Ureter (tissue), 1 donor: Measurements from ENCODE around the gene SLC26A6. TPM values are rescaled to one million over a fixed set of nuclear protein-coding genes. Genes with fewer than 3 reads are reported as not detected.

Experiments
- DNase-seq: peaks from one replicate; pipeline ENCODE4 v3.0.0-alpha.2; 2020; ENCODE audit warnings: low spot score
- total RNA-seq: library from RNA; stranded (reverse); gene quantifications from one replicate; pipeline ENCODE4 v1.2.4, GENCODE V29; 2023
- donor health status: DM: yes; HTN: yes; CAD: no.

The SLC26A6 gene
- total RNA-seq, 1 donor from 2014 or later, result 12.3 TPM

GRCh38 chr3:48631516-48632448 lies 3.5 kb downstream of the SLC26A6 start:
- no peak for DNase-seq

DNA sequence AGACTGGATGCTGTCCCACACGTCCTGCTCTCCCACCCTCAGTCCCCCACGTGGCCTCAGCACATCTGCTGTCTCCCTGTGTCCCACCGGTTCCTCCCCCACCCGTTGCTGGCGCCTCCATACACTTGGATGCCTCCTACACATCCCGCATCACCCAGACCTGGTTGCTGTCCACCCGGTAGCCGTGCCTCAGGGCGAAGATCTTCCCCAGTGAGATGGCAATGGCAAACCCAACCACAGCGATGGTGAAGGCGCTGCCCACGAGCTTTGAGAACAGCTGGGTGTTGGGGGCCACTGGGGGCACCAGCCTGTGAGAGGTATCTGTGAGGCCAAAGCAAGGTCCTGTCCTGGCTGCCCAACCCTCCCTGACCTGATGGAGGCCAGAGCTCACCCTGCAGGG lies 4.4 kb downstream of the SLC26A6 start:
- no peak for DNase-seq

DNA sequence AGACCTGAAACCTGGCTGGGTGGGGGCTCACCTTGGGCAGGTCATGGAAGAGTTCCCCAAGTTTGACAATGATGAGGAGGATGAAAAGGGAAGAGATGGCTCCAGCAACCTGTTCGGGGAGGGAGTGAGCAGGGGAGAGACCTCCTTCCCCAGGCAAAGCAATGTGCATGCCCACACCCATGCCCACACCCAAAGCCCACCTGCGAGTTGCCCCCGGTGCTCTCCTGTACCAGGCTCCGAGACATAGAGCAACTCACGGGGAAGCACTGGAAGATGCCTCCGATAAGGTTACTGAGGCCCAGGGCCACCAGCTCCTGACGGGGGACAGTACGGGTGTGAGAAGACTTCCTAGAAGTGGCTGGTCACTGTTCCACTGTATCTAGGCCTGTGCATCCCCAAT lies 4.9 kb downstream of the SLC26A6 start:
- DNase-seq, result no peak

DNA sequence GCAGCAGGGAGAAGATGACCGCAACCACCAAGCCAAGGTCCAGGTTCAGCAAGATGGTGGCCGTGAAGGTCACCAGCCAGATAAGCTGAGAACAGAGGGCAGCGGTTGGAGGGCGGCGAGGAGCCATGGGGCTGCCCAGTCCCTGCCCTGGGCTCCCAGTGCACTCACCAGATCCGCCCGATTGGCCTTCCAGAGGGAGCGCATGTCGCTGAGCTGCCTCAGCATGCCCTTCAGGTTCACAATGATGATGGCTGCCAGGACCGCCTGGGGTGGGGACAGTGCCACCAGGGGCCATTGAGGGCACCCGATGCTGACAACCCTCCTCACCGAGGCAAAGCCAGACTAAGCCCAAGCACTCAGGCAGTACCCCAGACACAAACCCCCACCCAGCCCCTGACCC lies 5.4 kb downstream of the SLC26A6 start:
- no peak for DNase-seq

GRCh38 chr3:48628277-48629017 lies 6.8 kb downstream of the SLC26A6 start:
- DNase-seq, result no peak

DNA sequence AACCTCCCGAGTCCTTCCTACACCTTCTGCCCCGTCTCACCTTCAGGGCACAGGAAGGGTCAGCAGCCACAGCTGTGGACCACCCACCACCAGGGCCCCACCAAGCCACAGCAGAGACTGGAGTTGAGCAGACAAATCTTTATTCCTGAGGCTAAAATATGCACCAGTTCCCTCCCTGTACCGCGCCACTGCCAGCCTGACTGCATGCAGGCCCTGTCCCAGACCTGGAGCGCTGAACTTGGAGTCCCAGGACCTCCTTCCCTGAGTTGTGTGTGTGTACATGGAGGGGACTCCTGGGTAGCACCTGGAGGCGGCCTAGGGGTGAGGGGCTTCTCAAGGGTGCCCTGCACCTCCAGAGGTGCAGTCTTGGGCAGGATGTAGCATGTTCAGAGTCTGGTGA lies 9.7 kb downstream of the SLC26A6 start:
- DNase-seq, result no peak

GRCh38 chr3:48624767-48625166 lies 10.5 kb downstream of the SLC26A6 start:
- DNase-seq, result no peak

- no peak for DNase-seq
These were observed 11.3 kb downstream of the SLC26A6 start for GRCh38 chr3:48623851-48624547.

- DNase-seq, result no peak
These were observed 13.8 kb downstream of the SLC26A6 start, which contains the start of gene TMEM89 for GRCh38 chr3:48621461-48621869. TMEM89 (minus strand) TSS chr3:48621769; CDS start chr3:48621756, 13 bp downstream.

DNA sequence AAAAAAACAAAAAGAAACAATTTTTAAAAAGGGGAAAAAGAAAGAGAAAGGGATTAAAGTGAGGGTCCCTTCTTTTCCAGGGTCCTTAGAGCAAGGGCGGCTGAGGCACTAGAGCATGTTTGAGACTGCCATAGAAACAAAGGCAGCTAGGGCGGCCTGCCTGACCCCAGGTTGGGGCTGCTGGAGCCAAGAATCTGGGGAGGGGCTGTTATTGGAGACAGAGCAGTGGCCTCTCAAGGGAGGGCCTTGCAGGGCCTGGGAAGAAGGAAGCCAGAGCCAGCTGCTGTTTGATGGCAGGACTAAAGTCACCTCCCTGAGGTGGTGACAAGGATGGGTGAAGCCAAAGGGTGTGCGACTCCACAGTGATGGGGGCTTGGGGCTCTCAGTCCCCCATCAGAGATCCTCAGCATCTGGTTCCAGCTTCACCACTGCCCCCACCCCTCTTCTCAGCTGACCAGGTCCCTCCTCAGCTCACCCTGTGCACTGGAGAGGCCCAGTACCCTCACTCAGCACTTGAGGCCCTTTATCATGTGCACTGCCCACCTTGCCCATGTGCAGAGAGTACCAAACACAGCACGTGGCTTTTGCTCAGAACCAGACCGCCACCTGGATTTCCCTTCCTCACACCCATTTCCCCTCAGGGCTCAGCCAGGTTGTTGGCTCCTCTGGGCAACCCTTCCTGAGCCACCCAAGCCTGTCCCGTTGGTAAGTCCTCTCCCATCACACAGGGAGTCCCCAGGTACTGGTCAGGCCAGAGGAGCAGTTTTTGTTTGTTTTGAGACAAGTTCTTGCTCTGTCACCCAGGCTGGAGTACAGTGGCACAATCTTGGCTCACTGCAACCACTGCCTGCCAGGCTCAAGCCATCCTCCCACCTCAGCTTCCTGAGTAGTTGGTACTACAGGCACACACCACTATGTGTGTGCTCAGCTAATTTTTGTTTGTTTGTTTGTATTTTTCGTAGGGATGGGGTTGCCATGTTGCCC lies 15.4 kb downstream of the SLC26A6 start:
- no peak for DNase-seq

- no peak for DNase-seq
These were observed 17.7 kb downstream of the SLC26A6 start for GRCh38 chr3:48617559-48617958.

DNA sequence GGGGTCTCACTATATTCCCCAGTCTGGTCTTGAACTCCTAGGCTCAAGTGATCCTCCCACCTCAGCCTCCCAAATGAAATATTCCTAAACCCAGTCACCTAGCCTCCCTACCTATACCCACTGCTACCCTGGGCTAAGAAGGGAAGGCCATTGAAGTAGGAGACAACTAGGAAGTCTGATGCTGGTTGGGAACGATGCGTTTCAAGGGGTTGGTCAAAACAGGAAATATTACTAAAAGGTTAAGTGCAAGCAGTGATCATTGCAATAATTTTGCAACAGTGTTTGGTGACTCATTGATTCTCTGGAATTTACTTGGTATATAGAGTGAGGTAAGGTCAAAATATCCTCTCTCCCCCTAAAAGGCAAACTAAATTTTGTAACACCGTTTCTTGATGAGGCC lies 21.2 kb downstream of the SLC26A6 start:
- no peak for DNase-seq

DNA sequence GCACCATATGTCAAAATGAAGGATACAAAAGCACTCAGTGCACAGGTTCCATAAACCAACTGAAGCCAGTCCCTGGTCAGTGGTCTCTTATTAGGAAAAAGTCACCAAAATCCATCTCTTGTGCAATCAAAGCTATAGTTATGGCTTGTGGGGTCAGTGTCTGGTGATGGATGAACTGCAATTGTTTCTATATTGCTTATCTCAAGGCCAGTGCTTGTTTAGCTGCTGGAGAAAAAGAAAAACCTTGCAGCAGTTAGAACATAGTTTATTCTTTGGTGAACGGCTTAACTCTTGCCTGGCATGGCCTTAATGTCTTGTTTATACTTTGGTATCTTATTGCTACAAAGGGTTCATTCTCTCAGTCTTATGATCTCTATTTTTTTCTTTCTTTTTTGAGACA lies 23.0 kb downstream of the SLC26A6 start:
- no peak for DNase-seq

GRCh38 chr3:48609088-48610005 lies 25.9 kb downstream of the SLC26A6 start, which contains the start of gene UQCRC1:
UQCRC1 (minus strand) TSS chr3:48609646; CDS start chr3:48609620, 26 bp downstream.
- peak; percentile 93 for DNase-seq

DNA sequence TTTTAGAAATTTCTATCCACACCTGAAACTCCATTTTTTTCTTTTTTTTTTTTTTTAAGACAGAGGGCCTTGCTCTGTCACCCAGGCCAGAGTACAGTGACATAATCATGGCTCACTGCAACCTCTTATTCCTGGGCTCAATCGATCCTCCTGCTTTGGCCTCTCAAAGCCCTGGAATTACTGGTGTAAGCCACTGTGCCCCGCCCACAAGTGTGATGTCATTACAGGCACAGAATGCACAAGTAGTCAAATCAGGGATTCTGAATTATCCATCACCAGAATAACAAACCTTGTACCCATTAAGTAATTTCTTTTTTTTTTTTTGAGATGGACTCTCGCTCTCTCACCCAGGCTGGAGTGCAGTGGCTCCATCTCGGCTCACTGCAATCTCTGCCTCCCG lies 27.7 kb downstream of the SLC26A6 start:
- no peak for DNase-seq

DNA sequence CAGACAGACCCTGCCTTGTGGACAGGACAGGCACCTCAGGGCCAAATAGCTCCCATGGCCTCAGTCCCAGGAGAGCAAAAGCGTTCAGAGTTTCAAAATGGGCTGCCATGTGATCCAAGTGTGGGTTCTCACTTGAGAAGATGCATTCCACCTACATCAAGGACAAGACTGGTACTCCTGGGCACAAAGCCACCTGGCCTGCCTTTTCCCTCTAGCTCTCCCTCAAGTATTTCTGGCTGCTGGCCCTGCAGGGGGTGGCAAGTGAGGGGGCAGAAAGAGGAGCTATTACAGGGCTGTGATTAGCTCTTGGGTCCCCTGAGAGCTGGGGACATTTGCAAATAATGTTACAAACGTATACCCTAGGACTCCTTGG lies 33.7 kb downstream of the SLC26A6 start:
- no peak for DNase-seq

DNA sequence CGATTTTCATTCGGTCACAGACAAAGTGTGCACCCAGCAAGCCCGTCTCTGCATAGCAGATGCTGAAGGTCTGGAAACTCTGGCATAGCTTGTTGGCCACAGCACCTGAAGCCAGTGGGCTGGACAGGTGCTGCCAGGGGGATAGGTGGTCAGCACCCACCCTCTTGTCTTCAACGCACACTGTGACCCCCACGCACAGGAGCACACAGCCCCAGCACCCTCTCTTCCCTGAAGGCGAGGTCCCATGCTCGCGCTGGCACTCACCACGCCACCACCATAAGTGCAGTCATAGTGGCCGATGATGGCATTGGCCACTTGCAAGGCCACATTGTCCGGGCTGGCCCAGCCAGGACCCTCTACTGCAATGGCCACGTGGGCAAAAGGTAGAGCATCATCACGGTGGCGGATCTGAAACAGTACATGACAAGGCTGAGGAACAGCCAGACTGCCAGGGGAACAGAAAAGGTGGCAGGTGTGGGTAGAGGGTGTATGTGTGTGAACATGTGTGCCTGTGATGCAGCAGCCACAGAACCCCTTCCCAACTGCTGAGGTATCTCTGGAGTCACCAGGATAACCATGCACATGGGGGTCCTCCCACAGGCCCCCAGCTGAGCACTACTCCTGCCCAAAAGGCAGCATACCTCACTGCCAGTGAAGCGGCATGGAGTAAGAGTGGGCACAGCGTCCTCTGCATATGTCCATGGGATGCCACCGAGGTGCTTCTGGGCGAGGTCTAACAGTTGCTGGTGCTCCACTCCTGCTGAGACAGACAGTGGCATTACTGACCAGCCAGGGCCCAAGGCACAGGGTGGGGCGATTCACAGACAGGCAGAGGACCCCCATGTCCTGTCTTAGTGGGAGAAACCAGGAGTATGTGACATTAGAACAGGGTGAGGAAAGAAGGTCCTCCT lies 34.3 kb downstream of the SLC26A6 start:
- no peak for DNase-seq

DNA sequence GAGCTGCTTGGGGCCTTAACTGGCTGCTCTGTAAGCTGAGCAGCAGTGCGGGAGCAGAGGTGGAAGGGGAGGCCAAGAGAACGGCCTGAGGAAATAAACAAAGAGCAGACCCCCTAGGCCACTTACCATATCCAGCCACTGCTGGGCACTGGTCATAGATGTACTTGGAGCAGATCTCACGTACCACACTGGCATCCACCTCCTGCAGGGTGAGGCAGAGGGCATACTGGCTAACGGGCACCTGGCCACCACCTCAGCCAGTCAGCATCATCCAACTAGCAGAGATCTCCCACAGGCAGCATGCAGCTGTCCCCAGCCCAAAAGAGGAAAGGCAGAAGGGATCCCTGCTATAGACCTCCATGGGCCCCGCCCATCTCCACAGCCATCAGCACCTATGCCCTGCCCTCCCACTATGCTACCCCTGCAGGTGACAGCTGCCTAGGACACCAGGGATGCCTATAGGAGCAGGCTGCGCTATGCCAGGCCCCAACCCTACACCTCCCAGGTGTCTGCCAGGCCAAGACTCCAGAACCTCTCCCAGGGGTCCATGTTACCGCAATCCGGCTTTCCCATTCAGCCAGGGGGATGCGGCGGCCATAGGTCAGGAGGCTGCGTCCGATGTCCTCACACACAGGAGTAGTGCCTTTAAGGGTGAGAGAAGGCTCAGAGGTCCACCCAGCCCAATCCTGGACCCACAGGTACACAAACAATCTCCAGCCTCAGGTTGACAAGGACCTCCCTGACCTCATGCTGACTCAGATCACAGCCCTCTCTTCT lies 35.6 kb downstream of the SLC26A6 start:
- no peak for DNase-seq
